ENCODE results near the gene HIPK2.

The HIPK2 gene

GRCh38 chr7:139532636-139533155 is 245.1 kb downstream of the HIPK2 start:
- DNase-seq = no peak

DNA sequence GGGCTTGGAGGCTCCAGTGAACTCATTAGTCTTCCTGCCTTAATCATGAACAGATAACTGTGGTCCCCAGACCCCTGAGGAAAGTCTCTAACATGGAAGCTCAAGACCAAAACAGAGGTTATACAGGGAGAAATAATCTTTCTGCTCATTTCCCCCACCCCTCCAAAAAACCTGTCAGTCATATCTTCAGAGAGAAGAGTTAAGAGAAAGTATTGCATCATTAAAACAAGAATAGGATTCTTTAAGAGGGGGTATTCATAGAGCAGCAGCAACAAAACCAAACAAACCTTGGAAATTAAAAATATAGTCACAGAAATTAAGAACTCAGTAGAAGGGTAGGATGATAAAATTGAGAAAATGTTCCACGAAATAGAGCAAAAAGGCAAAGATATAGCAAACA is 246.7 kb downstream of the HIPK2 start:
- DNase-seq = no peak

DNA sequence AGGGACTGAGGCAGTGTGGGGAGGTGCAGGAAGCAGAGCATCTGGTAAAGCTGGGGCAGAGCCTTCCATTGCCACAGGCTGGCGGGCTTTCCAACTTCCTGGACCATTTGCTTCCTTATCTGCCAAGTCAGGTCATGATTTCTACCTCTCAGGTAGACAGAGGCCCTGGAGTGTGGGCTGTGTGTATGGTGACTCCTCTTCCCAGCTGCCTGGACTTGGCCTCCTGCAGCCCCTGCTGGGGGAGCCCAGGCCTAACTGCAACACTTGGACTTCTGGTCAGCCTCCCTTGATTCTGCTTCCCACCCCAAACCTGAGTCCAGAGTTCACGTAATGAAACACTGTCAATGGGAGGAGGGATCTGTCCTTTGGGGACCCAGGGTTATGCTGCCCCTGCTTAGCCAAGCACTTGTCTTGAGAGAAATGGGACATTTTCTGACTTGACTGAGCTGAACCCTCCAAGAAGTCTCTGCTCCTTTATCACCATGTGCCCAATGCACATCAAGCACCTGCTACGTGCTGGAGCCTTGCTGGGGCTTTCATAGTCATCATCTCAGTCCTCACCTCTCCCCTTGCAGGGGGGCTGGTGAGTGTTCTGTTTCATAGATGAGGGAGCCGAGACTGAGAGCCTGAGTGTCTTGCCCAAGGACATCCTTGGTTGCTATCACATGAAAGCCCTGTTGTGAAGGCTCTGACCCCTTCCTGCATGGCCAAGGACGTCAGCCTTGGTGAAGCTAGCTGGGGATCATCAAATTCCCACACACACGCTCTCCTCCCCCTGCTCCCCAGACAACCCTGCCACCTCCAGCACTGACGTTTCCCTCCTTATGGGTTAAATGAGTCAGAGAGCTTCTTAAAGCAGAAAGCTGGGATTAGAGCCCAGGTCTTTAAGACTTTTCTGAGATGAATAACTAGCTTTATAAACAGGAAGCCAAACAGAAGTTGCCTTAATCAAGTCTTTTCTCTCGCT is 250.9 kb downstream of the HIPK2 start:
- no peak for DNase-seq

DNA sequence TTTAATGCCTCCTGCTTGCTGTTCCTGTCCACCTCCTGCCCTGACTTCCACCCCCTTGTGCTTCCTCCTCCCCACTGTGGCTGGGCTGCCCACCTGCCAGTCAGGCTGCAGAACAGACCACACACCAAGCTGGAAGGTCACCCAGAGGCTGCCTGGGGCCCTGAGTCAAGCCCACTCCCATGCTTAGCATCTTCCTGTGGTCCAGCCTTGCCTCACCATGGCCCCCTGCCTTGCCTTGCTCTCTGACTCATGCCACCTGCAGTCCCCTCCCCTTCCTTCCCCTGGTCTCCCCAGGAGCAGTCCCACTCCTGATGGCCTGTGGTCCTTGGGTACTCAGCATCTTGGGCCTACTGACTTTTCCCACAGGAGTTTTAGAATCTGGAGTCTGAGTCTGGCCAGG is 252.0 kb downstream of the HIPK2 start:
- no peak for DNase-seq

DNA sequence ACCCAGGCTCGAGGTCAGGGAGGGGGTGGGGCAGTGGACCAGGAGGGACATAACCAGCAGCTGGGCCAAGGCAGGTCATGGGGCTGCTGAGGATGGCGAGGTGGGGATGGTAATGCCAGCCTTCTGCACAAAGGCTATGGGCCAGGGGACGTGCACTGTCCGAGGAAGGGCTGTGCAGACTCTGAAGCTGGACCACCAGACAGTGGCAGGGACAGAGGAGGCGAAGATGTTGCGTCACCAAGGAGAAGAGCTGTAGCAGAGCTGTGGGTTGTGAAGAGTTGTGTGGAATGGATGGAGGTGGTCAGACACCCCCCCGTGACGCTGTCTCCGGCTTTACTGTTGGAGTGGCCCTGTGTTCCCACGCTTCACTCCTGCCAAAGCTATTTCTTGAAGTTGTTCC is 252.6 kb downstream of the HIPK2 start:
- DNase-seq = no peak

- peak; percentile 44 for DNase-seq
Observed at GRCh38 chr7:139523968-139524815, 253.6 kb downstream of the HIPK2 start.

- peak; percentile 40 for DNase-seq
Observed at GRCh38 chr7:139523199-139523941, 254.4 kb downstream of the HIPK2 start, which contains the start of gene CLEC2L. CLEC2L (plus strand) TSS chr7:139523685; CDS start chr7:139523928, 243 bp downstream.

DNA sequence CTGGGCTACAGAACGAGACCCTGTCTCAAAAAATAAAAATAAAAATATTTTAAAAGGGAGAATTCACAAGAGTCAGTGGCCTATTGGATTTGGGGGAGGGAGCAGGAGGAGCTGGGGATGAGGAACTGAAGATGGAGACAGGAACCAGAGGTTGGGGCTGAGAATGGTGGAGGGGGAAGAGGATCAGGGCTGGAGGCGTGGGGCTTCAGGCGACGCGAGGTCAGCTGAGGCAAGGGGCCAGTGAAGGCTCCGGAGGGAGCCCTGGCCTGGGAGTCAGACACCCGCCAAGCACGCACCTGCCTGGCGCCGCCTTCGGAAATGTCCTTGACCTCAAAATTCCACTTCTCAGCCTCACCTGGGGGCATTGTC is 255.0 kb downstream of the HIPK2 start:
- DNase-seq = no peak

DNA sequence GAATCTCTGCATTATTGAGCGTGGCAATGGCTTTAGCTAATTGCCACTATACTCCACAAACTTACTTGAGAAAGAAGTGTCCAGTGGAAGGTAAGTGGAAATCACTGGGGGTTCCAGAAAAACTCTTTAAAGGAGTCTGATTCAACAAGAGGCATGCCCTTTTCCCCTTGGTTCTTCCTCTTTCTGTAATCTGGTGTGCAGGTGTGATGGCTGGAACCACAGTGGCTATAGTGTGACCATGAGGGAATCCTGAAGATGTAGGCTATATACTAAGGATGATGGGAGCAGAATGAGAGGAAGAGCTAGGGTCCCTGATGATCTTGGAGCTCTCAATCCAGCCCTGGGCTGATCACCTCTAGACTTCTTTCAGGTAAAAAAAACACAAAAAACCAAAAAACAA is 256.4 kb downstream of the HIPK2 start:
- no peak for DNase-seq

DNA sequence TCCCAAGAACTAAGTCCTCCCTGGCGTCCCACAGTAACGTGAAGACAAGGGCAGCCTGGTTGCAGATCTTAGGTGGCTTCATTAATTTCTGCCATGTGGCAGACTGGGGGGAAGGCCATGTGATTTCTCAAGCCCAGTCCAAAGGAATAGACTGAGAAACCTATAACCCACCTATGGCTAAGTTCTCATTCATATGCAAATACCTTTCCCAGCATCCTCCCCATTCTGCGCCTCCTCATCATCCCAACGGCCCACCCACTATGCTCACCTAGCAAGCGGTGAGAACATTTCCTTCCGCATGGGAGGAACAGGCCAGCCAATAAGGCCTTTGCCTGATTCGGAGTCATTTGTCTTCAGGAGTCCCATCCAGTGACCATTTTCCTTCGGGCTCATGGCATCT is 262.5 kb downstream of the HIPK2 start:
- no peak for DNase-seq
